ENCODE data around the gene RGR.

DNA sequence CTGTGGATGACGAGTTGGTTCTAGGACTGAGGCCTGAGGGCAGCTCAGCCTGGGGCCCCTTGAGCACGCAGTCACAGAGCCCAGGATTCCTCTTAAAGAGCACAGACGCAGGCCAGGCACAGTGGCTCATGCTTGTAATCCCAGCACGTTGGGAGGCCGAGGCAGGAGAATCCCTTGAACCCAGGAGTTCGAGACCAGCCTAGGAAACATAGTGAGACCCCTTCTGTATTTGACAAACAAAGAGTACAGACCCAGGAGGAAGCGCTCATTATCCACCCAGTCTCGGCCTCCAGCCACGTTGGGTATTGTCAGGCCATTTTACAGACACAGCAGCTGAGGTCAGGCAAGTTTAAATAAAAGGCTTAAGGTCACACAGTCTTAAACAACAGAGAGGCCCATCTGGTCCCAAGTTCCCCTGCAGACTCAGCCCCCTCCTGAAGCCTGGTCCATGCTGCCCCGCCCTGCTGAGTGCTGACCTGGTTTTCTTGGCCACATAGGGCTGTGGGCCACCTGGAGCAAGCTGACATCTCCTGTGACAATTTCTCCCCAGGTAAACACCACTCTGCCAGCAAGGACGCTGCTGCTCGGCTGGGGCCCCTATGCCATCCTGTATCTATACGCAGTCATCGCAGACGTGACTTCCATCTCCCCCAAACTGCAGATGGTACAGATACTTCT, 12.6 kb downstream of the RGR start:
- TF ChIP-seq, protein P1, sequence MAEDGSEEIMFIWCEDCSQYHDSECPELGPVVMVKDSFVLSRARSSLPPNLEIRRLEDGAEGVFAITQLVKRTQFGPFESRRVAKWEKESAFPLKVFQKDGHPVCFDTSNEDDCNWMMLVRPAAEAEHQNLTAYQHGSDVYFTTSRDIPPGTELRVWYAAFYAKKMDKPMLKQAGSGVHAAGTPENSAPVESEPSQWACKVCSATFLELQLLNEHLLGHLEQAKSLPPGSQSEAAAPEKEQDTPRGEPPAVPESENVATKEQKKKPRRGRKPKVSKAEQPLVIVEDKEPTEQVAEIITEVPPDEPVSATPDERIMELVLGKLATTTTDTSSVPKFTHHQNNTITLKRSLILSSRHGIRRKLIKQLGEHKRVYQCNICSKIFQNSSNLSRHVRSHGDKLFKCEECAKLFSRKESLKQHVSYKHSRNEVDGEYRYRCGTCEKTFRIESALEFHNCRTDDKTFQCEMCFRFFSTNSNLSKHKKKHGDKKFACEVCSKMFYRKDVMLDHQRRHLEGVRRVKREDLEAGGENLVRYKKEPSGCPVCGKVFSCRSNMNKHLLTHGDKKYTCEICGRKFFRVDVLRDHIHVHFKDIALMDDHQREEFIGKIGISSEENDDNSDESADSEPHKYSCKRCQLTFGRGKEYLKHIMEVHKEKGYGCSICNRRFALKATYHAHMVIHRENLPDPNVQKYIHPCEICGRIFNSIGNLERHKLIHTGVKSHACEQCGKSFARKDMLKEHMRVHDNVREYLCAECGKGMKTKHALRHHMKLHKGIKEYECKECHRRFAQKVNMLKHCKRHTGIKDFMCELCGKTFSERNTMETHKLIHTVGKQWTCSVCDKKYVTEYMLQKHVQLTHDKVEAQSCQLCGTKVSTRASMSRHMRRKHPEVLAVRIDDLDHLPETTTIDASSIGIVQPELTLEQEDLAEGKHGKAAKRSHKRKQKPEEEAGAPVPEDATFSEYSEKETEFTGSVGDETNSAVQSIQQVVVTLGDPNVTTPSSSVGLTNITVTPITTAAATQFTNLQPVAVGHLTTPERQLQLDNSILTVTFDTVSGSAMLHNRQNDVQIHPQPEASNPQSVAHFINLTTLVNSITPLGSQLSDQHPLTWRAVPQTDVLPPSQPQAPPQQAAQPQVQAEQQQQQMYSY (CRISPR knock-in tag; IDR thresholded peaks at IDR 0.05), result no peak
- TF ChIP-seq, protein P2, sequence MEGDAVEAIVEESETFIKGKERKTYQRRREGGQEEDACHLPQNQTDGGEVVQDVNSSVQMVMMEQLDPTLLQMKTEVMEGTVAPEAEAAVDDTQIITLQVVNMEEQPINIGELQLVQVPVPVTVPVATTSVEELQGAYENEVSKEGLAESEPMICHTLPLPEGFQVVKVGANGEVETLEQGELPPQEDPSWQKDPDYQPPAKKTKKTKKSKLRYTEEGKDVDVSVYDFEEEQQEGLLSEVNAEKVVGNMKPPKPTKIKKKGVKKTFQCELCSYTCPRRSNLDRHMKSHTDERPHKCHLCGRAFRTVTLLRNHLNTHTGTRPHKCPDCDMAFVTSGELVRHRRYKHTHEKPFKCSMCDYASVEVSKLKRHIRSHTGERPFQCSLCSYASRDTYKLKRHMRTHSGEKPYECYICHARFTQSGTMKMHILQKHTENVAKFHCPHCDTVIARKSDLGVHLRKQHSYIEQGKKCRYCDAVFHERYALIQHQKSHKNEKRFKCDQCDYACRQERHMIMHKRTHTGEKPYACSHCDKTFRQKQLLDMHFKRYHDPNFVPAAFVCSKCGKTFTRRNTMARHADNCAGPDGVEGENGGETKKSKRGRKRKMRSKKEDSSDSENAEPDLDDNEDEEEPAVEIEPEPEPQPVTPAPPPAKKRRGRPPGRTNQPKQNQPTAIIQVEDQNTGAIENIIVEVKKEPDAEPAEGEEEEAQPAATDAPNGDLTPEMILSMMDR (IDR thresholded peaks at IDR 0.05), result no peak
- TF ChIP-seq IRF2 (CRISPR knock-in tag; IDR thresholded peaks at IDR 0.05; ENCODE audit: borderline replicate concordance, low read depth), result no peak
- no peak for TF ChIP-seq KAT7 (CRISPR knock-in tag; IDR thresholded peaks at IDR 0.05; ENCODE audit: borderline replicate concordance)
- no peak for TF ChIP-seq JUN (CRISPR knock-in tag; IDR thresholded peaks at IDR 0.05)
- no peak for TF ChIP-seq CREB1 (CRISPR knock-in tag; IDR thresholded peaks at IDR 0.05)
- TF ChIP-seq NR2C2 (CRISPR knock-in tag; IDR thresholded peaks at IDR 0.05), result no peak

Measured in WTC11 (cell line).